Right renal cortex interstitium (tissue), 3 donors: ENCODE measurements around the gene S100A4. TPM values are rescaled to one million over a fixed set of nuclear protein-coding genes. Genes with fewer than 3 reads are reported as not detected.

ENCODE experiments used
- DNase-seq, 3 donors: peaks; one replicate each; pipeline ENCODE4 v3.0.0-alpha.2; 2013; ENCODE audit warnings: low read depth in 3 of 3, low spot score in 2 of 3
- polyA plus RNA-seq, 3 donors: library from polyadenylated mRNA; unstranded; fragments of 120-200 nt; gene quantifications; one replicate each; pipeline ENCODE4 v1.2.1, GENCODE V29; 2013; ENCODE audit not compliant: insufficient read length in 3 of 3

The S100A4 gene
- polyA plus RNA-seq, 3 donors, result 34.4 to 58.9 (median 39.4) TPM

DNA sequence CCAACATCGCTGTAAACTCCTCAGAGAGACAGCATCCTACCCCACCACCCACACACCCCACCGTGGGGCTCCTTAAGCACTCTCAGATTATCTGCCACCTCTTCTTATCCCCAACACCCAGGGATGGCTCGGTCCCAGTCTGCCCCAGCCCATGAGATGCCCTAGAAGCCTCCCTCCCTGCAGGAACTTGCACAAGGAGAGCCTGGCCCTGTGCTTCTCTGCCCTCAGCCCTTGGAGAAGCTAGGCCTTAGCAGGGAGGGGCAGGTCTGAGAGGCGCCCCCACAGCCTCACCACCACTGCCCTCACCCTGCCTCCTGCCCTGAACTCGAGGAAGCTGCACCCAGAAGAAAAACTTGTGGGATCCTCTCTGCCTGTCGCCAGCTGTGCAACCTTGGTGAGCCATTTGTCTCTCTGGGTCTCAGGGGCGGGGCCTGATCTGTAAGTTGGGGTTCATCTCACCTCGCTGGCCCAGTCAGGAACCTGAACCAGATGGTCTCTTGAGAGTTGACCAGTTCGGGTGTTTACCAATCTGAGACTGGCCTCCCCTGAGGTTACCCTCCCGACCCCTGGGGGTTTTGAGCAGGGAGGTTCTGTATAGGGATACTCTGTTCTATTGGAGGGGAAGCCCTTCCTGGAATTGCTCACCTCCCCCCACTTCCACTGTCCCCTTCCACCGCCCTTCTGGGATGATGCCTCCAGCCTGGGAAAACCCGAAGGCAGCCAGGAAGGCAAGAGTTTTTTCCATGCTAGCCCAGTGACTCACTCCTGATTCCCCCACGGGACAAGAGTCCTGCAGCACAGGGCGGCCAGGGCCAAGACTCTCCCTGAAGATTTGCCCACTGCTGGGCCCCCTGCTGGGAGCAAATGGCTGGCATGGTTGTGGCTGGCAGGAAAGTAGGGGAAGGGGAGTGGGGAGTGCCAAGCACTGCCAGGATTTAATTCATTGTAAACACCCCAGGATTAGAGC is 3.4 kb upstream of the S100A4 start, which contains the start of gene S100A3:
S100A3 (minus strand) TSS at position 537 of the 967 bp plus-strand sequence. CDS start 773 bp downstream, outside the sequence.
- no peak for DNase-seq

DNA sequence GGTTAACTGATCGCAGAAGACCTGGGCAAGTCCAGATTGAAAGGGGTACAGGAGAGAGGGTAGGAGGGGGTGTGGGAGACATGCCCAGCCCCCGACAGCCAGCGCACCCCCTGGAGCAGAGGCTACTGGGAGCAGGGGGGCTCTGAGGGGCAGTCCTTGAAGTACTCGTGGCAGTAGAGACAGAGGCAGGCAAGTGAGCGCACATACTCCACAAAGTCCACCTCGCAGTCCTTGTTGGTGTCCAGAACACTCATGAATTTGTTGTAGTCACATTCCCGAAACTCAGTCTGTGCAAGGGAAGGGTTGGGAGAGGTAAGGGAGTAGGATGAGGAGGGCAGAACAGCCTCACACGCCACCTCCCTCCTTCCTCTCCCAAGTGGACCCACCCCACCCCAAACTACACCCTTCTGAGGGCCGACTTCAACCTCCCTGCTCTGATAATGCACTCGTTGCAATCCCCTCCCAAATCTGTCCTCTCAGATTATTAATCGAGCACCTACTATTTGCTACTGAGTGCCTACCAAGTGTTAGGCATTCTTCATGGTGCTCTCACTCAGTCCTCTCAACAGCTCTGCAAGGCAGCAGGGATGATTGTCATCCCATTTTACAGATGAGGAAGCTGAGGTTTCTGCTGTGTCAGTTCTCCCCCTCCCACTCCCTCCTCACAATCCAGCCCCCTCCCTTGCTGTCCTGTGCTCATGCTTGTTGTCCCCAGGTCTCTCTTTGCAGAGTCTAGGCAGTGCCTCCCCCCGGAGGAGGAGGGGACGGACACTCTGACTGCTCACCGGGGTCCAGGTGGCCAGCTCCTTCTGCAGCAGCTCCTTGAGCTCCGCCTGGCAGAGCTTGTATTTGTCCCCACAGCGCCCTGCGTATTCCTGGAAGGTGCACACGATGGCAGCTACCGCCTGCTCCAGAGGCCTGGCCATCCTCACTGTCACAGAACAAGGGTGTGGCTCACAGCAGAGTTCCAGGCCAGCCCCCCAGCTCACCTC is 2.2 kb upstream of the S100A4 start:
- no peak for DNase-seq

DNA sequence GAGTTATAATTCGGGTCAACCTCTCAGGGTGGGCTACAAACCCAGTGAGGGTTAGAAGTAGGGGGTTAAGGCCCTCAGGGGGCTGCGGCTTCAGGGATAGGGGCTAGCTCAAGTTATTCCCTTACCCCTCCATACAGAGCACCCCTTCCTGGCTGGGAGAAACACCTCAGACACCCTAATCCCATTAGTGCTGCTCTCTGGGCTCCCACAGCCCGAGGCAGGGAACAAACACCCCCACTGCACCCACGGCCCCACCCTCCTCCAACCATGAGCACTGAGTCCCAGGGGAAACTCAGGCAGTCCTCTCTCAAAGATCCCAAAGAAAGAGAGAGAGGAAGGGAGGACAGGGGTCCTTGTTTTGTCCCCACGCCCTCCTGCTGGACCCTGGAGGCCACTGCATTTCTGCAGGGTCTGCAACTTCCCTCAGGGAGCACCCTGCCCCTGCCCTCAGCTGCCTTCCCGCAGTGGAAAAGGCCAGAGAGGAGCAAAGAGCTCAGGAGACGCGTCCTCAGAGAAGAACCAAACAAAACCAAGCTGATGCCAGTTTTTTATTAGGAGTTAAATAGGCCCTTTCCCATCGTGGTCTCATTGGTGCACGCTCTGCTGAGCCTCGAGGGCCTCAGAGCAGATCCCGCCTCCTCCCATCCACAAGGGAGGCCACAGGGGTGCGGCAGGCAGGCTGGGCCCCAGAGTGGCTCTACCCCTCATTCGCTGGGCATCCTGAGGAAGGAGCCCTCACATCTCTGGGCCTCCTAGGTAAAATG is 1.4 kb upstream of the S100A4 start:
- no peak for DNase-seq

DNA sequence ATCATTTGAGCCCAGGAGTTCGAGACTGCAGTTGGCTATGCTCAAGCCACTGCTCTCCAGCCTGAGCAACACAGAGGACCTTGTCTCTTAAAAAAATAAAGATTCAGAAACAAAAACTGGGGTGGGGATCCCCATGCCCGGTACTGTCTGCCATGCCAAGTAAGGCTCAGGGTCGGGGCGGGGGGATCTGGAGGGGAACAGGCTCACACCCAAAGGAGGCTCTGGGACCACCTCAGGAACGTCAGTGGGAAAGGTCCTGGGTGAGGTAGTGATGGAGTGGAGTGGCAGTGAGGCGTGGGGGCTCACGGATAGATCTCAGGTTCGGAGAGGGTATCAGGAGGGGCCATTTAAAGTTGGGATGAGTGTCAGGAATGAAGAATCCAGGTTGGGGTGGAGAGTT is 765 bp upstream of the S100A4 start:
- DNase-seq, result no peak

DNA sequence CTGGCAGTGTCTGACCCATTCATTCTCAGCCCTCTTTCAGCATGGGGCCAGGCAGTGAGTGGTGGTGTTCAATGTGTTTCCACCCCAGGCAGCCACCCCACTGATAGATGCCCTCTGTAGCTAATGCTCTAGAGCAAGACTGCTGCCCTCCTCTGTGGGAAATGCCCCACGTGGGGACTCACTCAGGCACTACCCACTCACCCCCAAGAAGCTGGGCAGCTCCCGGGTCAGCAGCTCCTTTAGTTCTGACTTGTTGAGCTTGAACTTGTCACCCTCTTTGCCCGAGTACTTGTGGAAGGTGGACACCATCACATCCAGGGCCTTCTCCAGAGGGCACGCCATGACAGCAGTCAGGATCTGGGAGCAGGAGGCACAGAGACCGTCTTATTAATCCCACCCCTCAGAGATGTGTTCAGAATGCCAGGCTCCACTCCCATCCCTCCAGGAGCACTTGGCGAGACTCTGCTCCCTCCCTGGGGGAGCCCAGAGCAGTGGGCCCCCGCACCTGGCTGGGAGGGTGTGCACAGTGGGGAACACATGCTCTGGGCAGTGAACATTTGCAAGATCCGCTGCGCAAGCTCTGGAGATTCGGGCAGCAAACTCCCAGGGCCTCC is 1.0 kb downstream of the S100A4 start:
- DNase-seq, result no peak

DNA sequence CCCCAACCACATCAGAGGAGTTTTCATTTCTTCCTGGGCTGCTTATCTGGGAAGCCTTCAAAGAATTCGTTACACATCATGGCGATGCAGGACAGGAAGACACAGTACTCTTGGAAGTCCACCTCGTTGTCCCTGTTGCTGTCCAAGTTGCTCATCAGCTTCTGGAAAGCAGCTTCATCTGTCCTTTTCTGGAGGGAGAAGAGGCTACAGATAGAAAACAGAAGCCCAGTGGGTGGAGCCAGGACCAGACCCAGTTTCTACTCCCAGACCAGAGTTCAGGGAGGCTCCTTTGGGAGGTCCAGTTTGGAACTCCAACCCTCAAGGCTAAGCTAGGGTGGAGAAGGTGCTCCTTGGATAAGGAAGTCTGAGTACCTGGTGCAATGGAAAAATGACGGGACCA is 1.9 kb downstream of the S100A4 start:
- no peak for DNase-seq

DNA sequence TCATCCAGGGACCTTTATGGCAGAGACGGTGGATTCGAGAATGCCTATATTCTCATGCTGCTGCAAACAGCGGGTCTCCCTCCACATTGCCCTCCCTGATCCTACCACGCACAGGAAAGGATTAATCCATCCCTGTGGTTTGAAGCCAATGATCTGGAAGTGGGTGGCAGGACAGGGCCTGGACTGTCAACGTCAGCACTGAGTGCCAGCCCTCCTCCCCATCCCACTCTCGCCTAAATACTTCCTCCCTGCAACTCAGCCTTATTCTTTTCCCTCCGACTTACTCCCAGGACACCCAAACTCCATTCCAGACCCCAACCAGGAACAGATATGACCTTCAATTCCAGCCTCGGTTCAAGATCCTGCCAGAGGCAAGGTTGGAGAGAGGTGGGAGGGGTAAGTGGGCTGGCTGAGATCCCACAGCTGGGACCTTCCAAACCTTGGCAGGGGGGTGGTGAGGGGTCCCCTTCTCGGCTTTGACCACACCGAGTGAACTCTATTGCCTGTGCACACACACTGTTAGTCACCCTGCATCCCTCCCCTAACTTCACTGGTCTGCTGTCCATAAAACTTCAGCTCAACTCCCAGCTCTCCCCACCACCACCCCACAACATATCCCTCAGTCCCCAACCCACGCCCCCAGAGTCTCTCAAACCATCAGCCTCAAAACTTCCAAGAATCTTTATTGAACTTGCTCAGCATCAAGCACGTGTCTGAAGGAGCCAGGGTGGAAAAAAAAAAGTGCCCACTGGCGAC is 2.5 kb downstream of the S100A4 start:
- no peak for DNase-seq

DNA sequence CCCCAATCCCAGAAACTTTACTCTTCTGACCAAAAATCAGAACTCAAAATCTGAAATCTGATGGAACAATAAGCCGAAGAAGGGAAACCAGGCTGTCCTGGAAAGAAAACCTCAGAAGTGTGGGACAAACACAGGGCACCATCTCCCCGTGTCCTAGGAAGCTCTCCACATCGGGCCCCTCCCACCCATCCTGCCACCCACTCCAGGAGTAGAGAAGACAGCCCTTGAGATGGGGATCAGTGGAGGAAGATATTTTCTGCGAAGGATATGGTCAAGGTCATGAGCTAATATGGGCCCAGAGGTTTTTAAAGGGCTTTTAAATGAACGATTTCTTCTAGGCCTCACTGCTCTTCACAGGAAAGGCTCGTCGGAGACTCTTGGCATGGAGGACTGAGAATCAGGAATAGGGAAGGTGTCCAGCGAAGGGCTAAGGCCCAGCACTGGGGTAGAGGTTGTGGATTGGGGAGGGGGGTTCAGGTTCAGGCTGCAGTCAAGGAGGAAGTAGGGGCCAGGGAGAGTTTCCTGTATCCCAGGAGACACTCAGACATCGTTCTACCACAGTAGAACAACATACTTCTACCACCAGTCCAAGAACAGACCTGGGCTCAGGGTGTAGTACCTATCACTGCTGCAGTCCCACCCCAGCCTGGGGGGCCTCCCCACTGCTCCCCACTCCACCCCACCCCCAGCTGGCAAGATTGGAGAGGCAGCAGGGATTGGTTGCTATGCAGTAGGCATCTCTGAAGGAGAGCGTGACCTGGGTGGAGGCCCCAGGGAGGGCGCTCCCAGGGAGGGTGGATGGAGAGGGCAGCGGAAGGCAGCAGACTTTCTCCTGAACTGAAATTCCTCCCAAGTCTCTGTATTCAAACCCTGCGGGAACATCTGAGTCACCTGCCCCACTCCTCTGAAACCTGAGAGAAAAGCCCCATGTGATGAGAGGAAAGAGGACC is 3.7 kb downstream of the S100A4 start:
- DNase-seq, result no peak

DNA sequence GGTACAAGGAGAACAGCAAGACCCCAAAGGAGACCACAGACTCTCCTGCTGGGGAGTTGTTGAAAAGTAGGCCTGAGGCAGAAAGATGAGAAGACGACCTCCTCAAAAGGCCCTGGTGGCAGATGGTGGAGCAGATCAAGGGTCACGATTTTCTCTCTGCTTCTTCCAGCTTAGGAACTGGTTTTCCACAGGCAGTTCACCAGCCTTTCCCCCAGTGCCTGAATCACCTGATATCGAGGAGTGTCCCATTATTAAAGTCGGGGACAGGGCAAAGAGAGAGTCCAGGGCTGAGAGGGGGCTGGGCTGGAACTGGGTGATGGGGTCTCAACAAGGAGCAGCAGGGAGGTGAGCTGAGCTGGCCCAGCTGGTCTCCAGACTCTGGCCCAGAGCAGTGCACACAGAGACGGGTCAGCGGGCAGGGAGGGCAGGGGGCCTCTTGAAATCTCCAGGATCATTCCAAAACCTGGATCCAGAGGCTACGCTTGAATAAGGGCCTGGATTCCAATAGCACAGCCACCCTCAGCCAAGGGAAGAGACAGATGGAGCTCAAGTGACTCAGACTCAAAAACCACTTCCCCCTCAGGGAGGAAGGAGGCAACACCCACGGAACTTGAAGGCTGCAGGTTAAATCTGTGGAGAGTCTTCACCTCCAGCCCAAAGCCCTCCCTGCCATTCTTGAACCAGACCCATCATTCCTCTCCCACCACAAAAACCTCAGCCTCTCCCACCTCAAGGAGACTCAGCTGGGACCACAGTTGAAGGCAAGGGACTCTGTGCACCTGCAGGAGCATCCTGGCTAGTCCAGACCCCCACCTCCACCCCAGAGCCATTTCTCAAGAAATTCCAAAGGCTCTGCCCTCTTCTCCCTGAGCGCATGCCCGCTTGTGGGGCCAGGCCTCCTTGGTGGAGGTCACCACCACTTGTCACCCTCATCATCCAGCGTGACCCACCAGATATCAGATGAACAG is 4.9 kb downstream of the S100A4 start, which contains the start of gene S100A5:
S100A5 (minus strand) TSS at position 541 of the 968 bp plus-strand sequence. CDS start 743 bp downstream, outside the sequence.
- no peak for DNase-seq

DNA sequence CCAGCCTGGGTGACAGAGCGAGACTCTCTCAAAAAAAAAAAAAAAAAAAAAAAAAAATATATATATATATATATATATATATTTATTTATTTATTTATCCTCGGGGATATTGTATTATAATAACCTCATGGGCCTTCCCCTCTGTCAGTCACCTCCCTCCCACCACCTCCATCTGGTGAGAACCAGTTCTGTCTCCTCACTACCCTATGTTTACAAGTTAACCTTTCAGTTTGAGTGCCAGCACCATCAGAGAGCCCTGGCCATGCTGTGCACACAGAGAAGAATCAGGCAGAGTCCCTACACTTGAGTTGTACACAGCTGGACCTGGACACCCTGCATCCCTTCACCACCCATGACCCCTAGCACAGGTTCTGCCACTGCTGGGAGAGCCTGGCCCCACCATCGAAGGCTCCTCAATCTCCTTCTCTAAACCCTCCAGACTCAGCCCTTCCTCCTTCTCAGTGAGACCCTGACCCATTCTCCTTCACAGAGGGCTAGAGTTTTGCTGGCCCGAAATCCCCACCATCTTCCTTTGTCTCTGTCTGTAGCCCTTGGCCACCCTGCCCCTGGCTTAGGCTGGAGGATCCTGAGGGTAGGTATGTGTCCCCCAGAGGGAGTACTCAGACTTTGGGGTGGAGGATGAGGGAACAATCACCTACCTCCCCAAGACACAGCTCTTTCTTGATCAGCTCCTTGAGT is 6.1 kb downstream of the S100A4 start:
- no peak for DNase-seq

DNA sequence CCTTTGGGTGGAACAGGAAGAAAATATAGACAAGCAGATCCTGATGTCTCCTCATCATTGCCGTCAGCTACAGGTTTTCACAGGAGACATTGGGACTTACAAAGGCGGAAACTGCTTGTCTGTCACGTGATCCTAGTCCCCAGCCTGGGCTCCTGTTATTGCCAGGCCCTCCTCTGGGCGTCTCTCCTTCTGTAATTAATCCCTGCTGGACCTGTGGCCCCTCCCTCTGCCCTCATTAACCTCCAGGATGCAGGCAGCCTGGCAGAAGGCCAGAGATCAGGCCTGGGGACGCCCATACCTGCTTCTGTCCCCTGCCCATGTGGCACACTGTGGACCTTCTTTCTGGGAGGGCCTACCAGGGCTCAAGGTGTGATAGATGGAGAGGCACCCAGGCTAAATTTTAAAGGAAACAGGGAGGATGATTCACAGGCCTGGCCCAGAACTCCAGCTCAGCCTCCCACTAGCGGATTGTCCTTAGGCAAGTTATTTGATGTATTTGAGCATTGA is 7.2 kb downstream of the S100A4 start:
- no peak for DNase-seq

DNA sequence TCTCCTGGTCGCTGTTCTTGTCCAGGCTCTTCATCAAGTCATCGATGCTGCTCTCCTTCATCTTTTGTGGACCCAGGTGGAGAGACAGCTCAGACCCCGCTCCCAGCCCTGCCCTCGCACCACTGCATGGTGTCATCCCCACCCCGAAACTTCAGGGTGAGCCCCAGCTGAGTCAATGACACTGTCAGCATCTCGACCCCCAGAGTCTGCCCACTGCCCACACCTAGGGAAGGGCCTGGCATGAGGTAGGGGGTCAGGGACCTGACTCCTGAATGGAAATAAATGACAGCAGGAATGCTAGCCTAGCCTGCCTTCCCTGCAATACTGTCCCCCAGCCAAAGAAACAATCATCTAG is 8.3 kb downstream of the S100A4 start:
- no peak for DNase-seq

DNA sequence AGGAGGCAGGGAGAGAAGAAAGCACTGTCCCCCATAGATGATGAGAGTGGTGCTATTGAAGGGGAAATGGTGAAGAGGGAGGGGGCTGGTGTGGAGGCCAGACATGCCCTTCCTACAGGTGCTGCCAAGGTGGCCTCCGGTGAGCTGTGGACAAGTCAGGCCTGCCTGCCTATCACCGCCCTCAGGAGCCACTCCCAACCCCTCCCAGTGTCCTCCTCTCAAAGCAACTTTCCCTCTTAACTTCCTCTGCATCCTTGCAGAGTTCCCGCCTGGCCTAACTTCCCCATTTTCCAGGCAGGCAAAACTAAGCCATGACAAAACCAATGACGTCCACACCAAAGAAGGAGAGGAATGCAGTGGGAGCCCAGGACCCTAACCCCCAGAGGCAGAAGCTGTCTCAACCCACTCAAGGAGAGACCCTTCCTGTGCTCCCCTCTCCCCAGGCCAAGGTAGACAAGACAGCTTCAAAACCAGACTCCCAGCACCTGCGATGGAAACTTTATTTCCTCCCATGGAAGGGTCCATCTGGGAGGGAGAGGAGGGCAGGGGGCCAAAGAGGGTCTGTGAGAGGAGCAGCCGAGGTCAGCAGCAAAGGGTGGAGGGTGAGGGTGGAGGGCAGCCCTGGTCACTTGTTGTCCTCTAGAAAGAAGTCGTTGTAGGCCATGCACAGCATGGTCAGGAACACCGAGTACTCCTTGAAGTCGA is 8.8 kb downstream of the S100A4 start:
- no peak for DNase-seq

DNA sequence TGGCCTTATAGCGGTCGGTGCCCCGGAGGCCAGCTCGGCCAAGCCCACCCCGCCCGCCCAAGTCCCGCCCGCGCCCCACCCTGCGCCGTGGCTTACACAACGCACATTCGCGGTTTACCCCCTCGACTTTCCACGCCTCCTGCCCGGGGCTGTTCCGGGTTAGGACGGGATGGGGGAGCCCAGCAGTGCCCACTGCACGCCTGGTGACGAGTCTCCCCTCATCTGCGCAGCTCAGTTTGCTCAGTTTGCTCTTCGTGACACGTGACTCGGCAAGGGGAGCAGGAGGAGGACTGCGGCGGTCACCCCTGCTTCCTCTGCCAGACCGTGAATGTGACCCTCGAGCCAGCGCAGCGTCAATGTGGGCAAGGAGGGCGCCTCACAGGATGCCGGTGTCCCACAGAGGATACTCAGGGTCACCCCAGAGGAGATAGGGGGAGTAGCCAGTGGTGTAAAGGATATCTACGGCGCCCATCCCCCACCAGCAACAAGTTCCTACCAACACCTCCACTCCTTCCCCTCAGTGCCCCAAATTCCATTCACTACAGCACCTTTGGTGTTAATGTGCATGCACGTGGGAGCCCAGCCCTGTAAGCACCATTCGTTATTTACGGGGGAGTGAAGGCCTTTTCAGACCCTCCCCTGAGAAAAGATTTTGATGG is 9.5 kb downstream of the S100A4 start:
- no peak for DNase-seq
